Suprapubic skin (tissue), 3 donors: ENCODE results near the gene TOP1.

Experiments
- CTCF ChIP-seq, 2 donors: fragments of 200-600 bp in 1 of 2; fragments of 450-650 bp in 1 of 2; sonication (generic) in 1 of 2; IDR thresholded peaks; one replicate each; pipeline ENCODE4 v1.5.1; 2016 to 2019; ENCODE audit warnings: antibody characterized with exemption in 2 of 2, mild to moderate bottlenecking in 1 of 2, moderate library complexity in 1 of 2
- EP300 ChIP-seq: sonication (generic); formaldehyde crosslinking; IDR thresholded peaks from one replicate; pipeline ENCODE4 v1.6.1; 2017; ENCODE audit warnings: antibody characterized with exemption
- POLR2A ChIP-seq, 2 donors: fragments of 450-650 bp; IDR thresholded peaks; one replicate each; pipeline ENCODE4 v1.6.1; 2017; ENCODE audit warnings: antibody characterized with exemption in 2 of 2, mild to moderate bottlenecking in 2 of 2, moderate library complexity in 2 of 2

GRCh38 chr20:41017448-41018042 lies 11.1 kb upstream of the TOP1 start:
- TF ChIP-seq CTCF (IDR thresholded peaks at IDR 0.05) (no peak), EP300 (no peak), POLR2A (IDR thresholded peaks at IDR 0.05) (no peak)
